Ammon's horn (tissue), 1 donor: ENCODE measurements around the gene HOXB5.

Experiments
- DNase-seq: peaks from one replicate; pipeline ENCODE4 v3.0.0-alpha.2; 2016; ENCODE audit warnings: low spot score

HOXB5 gene

DNA sequence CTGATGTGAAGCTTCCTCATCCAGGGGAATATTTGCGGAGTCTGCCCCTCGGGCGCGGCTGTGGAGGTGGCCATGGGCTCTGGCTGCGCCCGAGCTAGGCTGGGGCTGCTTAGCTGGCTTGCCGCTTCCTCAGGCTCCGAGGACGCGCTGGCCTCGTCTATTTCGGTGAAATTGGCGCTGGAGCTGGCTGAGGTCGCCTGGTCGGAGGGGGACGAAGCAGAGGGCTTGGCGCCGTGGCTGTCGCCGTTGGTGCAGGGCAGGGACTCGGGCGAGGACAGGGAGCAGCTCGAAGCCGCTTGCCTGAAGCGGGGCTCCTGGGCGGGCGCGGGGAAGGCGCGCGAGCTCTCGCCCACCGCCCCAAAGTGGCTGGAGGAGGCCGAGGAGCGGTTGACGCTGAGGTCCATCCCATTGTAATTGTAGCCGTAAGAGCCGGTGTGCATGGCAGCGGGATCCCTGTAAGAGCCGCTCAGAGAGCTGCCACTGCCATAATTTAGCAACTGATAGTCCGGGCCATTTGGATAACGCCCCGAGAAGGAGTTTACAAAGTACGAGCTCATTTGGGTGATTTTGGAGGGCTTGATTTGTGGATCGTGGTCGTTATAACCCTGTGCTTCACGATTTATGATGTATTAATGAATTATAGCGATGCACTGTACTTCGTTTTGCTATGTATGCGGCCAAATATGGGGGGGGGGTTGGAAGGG lies at the start of gene HOXB5:
TSS of gene HOXB5 (minus strand) at position 654 of the 704 bp plus-strand sequence. CDS start at position 557, 97 bp downstream.
- no peak for DNase-seq

DNA sequence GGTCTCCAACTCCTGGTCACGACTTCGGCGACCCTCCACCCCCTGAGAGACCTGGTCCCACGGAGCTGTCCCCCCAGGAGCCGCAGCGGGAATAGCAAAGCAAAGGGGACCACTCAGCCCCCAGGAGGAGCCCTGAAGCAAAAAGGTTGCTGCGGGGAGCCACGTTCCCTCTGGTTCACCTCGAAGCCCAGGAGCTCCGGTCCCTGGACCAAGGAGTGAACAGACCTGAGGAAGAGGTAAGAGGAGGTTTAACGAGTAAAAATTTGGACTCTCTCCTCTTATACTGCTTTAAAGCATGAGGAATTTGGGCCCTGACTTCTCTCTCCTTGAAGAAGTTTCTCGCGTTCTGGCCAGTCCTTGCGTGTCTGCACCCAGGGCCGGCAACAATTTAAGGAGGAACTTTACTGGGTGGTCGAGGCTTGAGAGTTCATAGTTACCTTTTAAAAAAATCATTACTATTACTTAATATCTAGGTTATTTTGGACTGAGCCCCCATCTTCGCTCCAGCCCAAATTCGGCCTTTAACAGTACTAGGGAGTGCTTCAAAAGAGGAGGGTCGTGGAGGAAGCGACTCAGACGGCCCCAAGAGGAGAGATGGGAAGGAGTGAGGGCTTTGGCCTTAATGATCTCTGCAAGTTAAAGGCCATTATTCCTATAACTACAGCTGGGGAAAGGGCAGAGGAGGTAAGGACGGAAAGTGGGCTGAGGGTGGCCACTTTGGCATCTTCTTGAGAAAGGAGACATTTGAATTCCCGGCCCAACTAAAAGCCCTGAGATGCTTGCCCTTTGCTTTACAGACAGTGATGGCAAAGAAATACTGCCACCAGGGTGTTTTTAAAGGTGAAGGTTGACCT lies 49.5 kb upstream of the HOXB5 start:
- no peak for DNase-seq

DNA sequence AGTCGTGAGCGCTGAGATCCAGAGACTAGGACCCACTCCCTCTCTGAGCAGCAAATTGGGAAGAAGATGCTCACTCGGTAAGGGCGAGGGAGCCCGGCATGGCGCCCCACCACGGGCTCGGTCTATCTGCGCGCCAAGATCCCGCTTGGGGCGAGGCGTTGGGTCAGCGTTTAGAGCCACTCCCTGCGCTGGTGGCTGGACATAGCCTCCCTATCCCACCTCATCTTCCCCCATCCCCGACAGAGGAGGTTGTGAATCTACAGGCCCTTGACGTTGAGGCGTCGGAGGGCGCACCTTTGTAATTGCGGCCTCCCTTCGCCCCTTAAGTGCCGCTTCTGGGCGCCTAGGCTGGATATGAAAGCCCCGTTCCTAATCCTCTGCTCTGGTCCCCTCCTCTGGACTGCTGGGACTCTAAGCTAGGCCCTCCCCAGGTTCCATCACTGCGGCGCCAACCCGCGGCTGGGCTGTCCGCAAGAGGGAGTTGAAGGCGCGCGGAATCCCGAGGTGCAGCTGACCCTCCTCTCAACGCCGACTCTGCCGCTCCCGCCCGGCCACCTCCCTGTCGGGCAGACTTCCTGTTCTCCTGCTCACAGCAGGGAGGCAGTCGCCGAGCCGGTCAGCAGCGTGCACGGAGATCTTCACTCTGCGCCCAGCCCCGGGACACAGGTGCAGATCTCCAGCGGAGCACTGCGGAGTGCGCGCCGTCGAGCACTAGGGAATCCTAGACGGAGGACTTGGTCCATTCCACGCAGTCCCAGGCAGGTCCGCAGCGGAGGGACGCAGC lies 48.7 kb upstream of the HOXB5 start:
- no peak for DNase-seq

DNA sequence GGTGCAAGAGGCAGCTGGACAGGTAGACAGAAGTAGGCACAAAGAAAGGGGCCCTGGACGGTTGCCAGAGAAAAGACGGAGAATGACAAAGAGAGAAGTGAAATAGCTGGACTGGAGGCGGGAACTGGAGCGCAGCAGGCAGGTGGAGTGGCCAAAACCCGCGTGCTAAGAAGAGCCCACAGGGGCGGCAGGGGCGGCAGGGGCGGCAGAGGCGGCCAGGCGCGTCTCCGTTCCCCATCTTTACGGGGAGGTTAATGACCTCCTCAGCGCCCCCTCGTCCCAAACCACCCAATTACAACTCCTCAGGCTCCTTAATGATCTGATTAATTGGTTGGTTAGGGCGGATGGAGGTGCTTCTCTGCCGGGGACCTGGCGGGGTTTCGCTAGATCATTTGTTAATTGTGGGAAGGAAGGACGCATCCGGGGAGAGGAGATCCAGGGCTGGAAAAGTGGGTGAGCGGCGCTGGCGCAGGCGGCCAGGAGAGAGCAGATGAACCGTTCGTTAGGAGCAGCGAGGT lies 48.0 kb upstream of the HOXB5 start:
- DNase-seq, result no peak

DNA sequence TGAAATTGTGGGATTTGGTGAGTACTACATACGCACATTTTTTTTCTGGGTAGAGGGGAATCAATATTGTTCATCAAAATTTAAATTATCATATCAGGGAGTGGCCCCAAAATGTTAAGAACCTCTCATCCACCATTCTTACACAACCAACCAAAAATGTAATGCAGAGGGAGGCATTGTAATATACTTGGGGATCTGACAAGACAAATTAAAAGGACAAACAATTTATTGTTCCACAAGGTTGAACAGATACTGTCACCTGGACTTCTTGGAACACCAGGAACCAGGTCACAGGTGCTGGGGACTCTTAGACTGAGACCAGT lies 47.2 kb upstream of the HOXB5 start:
- DNase-seq, result no peak

DNA sequence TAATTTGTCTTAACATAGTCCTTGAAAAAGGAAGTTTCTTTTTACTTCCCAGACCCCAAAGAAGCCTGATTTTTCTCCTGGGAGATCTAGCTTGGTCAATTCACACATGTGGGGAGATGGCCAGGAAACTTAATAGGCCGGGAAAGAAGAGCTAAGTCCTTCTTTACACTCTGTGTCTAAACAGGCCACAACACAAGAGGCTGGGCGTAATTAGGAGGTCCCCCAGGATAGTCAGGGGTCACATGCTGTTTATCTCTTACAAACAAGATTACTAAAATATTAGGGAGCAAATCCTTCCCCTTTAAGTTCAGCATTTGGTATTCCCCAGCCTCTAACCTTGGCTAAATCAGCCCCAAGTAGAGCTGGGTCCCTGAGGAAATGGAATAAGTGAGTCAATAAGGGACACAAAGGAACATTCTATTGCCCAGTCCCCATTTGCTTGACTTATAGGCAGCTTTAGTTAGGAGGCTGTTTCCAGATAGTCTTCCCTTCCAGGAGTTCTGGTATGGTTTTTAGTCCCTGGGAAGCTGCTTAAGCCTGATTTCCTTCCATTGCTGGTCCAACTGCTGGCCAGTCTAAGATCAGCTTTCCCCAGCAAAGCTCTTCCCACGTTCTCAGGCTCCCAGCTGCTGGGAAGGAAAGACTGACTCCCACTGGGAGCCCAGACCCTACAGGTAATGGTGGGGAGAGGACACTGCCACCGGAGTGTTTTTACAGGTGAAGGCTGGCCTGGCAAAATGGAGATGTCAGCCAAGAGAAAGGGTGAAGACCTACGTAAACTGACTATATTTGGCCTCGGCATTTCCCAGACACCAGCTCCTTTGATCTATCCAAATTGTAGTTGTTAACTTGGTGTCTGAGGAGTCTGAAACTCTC lies 46.6 kb upstream of the HOXB5 start:
- no peak for DNase-seq

DNA sequence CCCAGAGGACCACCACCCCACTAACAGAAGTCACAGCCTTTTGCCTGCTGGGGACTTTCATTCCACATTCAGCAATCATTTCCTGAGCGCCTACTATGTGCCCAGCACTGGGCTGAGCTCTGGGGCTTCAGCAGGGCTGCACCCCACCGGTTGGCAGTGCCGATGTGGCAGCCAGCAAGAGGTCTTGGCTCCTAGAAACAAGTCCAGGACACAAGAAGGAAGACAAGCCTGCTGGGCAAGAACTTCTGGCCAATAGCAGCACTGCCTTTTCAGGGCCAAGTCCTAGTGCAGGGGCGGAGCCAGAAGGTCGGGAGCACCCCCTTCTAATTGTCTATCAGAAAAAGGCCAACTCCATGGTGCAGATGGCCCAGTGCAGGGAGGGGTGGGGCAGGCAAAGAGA lies 45.6 kb upstream of the HOXB5 start:
- no peak for DNase-seq

DNA sequence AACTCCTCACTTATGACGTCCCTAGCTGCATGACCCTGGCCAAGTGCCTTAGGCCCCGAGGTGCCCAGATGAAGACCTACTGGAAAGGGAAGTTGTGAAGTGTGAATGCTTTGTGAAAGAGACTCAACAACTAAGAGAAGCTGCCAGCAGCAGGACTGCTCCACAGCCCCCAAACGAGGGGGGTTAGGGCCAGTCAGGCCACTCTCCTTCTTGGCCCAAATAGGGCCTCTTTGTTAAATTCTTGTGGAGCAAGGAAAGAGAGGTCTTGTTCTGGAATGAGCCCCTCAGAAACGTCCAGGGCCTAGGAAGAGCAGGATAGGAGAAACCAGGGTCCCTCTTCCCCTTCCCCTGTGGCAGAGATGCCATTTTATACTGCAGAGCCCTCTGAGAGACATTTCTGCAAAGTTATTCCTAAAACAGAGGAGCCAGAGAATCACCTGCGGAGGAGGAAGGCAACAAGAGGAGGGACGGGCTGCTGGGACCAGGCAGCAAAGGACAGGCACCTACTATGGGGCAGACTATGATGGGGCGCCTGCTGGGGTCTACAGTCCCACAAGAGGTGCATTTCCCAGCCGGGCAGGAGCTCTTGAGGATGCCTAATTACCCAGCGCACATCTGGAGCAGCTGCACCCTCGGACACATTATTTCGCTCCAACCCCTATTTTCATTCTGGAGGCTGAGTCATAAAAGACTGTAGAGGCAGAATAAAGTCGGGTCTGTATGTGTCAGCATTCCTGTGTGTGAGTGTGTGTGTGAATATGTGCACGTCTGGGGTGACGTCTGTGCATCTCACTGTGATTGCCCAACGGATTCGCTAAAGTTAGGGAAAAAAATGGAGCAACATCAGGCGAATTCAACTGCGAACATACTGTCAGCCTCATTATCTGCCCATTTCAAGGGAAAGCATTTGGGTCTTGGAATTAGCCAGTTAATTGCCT lies 44.0 kb upstream of the HOXB5 start:
- no peak for DNase-seq

DNA sequence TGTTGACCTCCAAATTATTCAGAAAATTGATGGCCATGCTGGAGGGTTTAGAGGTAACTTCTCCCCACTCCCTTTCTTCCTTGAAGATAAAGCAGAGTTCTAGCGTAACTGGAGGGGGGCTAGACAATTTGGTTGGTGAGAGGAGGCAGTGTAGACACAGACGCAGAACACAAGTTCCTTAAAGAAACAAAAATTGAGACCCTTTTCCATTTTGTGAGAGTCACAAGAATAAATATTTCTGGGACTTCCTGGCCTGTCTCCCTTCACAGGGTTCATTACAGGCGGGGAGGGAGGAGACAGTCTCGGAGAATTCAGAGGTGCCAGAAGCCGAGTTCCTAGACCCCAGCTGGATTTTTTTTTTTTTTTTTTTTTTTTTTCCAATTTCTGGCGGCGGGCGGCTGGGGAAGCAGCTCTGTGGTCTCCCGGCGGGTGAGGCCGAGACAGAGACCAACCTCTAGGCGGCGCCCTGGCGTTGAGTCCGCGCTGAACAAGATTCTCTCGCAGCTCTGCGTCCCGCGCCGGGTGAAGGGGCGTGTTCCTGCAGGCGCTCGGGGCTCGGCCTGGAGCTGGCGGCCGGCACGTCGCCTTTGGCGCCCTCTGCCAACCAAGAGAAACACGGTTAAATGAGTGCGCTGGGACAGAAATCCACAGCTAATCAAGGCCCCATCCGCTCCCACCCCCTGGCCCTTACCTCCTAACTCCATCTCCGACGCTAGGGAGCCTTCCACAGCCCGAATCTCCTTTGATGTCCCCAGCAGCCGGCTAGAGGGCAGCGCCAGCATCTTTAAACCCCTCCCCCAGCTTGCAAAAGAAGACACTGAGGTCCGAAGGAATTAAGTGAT lies 42.8 kb upstream of the HOXB5 start:
- DNase-seq, result peak; percentile 14

DNA sequence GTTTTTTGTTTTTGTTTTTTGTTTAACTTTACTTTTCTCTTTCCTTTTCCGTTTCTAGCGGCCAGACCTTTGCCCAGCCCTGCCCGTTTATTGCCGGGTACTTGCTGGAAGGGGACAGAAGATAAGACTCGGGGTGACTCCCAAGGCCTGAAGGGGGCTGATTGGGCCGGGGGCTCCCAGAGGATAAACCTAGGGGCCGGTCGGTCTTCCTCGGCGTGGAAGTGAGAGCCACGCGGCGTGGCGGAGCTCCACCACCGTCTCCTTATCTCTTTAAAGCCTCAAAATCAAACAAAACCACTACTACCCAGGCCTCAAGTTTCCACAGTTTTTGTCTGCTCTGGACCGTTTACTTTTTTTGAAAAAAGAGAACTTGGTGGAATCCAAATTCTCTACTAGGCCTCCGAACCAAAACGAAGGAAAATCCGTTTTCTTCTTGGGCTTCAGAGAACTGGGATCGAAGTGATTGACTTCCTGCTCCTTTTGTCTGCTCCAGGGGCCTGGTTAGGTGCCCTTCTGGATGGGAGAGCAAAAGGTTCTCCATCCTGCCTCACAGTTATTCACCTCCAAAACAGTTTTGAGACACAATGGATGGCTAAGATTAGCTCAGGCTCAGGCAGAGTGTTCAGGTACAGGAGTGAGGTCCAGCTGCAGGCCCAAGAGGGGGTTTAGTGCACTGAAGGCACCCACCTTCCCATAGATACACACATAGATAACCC lies 41.1 kb upstream of the HOXB5 start:
- DNase-seq, result no peak

DNA sequence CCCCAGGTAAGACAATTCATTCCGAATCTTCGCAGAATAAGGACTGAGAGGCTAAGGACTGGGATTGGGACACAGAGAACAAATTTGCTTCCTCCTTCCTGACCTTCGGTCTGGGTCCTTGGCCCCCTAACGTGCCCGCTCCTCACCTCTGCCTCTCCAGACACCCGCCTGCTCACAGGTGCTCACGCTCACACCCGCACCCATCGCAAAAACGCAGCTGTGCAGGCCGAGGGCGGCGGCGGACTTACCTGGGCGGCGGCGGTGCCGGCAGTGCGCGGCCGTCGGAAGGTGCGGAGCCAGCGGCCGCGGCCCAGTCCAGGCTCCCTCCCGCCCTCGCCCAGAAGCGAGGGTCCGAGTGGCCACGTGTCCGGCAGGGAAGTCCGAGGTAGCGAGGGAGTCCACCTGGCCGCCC lies 39.7 kb upstream of the HOXB5 start:
- no peak for DNase-seq

DNA sequence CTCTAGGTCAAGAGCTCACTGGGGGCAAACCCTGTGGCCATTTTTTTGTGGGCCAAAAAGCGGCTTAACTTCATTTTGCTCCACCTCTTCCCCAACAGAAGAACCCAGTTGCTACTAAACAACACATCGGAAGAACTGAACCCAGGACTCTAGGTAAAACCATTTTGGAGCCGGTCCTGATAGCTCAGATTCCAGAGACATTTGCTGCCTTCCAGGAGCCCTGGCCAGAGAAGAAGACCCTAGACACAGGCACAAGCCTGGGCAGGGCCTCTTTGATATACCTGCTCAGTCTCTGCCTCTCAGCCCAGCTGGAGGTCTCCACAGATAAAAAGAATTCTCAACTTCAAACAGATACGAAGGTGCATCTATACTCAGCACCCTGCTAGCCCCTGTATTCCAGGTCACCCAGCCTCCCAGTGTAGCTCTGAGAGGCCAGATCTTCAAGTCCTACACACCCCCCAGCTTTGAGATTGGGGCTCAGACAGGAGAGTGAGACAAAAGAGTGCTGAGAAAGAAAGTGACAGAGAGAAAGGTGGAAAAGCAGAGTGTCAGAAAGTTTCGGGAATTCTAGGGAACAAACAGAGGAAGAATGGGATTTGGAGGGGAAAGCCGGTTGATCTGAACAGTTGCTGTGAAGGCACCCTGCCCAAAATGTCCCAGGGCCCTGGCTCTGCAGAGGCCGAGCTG lies 39.1 kb upstream of the HOXB5 start:
- no peak for DNase-seq

DNA sequence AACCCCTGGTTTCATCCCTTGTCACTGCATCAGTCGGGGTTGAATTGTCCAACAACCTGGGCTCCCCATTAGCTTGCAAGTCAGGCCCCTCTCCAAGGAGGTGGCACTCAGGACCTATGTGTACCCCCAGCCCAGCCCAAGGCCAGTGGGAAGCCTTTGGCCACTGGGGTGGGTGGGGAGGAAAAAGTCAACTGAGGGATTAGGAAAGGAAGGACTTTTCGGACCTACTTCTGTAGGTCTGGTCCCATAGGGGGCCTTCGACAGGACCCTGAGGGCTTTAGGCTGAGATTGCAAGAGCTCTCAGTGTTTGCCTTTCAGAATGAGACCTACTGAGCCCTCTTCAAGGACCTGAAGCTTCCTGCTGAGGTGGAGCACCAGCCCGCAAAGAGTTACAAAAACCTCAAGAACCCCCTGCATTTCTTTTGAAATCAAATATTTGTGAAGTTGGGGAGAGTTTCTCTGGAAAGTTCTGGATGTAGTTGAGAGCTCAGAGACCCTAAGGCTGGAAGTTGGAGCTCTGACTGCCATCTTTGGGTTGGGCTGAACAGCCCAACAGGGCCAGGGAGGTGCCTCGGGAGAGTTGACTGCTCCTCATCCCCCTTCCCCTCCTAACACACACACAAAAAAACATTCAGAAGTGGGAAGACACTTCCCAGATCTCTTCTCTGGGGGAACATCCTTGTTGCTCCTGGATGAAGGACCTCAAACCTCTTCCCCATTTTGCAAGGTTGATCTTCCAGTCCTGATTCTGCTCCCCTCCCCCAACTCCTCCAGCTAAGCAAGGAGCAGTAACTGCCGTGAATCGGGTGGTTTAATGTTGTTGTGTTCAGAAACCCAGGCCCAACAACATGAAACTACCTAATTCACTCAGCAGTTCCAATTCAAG lies 38.4 kb upstream of the HOXB5 start:
- DNase-seq, result no peak

DNA sequence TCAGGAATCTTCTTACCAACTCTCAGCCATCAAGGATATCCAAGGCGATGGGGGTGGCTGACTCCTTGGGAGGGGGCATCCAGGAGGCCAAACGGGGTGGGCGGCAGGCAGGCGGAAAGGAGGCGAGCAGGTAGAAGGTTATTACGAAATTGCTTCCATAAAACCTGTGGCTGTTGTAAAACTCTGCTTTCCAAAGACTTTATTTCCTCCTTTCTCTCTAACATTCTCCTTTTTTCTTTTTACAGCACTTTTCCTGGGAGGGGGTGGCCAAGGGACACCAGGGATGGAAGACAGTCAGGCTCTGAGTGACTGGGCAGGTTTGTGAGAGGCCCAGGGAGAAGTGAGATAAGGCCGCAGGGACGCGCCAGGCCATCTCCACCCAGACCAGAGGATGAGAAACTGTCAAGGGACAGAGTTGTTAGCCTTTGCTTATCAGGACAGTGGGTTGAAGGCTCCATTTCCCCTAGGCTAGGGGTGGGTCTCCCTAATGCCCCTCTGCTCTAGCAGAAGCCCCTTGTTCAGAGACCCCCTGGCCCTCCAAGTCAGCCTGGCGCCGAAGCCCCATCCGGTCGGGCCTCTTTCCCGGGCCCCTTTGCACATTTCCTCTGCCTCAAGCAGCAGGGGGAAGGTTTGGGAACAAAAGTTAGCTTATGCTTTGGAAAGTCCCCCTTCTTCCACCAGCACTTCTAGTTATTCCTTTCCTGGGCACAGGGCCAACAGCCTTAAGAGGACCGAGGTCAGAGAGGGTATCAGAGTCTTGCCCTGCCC lies 37.5 kb upstream of the HOXB5 start:
- no peak for DNase-seq

DNA sequence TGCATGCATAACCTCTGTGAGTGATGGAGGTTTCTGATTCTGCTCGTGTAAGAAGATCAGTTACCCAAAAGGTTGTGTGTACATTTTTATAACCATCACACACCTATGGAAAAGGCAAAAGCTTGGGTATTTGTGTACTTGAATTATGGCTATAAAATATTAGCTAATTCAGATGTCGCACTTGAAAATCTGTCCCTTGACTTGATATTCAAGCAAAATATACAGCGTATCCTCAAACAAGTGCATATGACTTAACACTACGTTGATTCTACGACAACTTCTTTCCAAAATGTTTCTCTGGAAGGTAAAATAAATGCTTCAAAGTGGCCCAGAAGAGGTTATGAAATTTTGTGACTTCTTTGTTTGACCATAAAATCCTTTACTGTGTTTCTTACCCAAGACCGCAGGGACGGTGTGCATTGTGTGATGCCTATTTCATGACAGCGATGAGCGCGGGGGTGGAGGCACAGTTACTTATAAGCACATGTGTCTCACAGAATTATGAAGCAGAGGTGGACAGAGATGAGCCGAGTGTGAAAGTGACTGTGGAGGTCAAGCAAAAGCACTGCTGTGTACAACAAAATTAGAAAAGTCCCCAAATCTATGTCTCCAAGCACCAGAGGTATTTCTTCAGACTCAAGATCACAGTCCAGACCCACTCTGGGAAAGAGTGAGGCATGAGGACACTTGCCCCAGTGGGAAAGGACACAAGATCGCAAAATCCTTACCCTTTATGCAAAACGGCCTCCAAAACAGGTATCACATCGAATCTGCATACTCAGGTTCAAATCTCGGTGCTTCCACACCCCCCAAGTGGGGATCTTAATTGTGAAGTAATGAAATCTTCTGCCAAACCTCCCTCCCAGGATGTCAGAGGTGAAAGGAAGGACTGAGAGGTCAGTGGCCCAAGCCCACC lies 36.7 kb upstream of the HOXB5 start:
- no peak for DNase-seq
